GM19463 (cell line): Measurements from ENCODE around the gene RAP2A.

ENCODE experiments used
- ATAC-seq: cut with Tn5 transposase; IDR thresholded peaks from one replicate; pipeline ENCODE4 v1.9.1; 2021; ENCODE audit warnings: mild to moderate bottlenecking, moderate library complexity; ENCODE audit not compliant: unreplicated experiment

The RAP2A gene

GRCh38 chr13:97492684-97493371 lies 58.9 kb downstream of the RAP2A start:
- ATAC-seq, result no peak

GRCh38 chr13:97493456-97493855 lies 59.5 kb downstream of the RAP2A start:
- ATAC-seq, result no peak

GRCh38 chr13:97495678-97496077 lies 61.7 kb downstream of the RAP2A start:
- no peak for ATAC-seq

GRCh38 chr13:97496511-97496910 lies 62.5 kb downstream of the RAP2A start:
- no peak for ATAC-seq

- ATAC-seq, result no peak
Measured at GRCh38 chr13:97497400-97497799, 63.4 kb downstream of the RAP2A start.

- no peak for ATAC-seq
Measured at GRCh38 chr13:97498419-97498818, 64.5 kb downstream of the RAP2A start.

GRCh38 chr13:97499181-97499580 lies 65.2 kb downstream of the RAP2A start:
- no peak for ATAC-seq

GRCh38 chr13:97502181-97502580 lies 68.2 kb downstream of the RAP2A start:
- ATAC-seq, result no peak

GRCh38 chr13:97502706-97503105 lies 68.7 kb downstream of the RAP2A start:
- no peak for ATAC-seq

- peak; percentile 70 for ATAC-seq
Measured at GRCh38 chr13:97505017-97505416, 71.0 kb downstream of the RAP2A start.

GRCh38 chr13:97506511-97506910 lies 72.5 kb downstream of the RAP2A start:
- ATAC-seq, result no peak

GRCh38 chr13:97512732-97513131 lies 78.8 kb downstream of the RAP2A start:
- ATAC-seq, result no peak

- ATAC-seq, result no peak
Measured at GRCh38 chr13:97515643-97516042, 81.7 kb downstream of the RAP2A start.

- no peak for ATAC-seq
Measured at GRCh38 chr13:97517967-97518366, 84.0 kb downstream of the RAP2A start.
